GM18858 (cell line): ENCODE results near the gene PPP6R1.
A peak's percentile ranks its signal among the peaks of the same experiment; 100 is the strongest.

Experiments used
- ATAC-seq: cut with Tn5 transposase; IDR thresholded peaks from one replicate; pipeline ENCODE4 v1.9.1; 2021; ENCODE audit not compliant: unreplicated experiment

The PPP6R1 gene

GRCh38 chr19:55279770-55280643 lies 21.2 kb upstream of the PPP6R1 start, which contains the start of gene HSPBP1:
TSS of gene HSPBP1 (minus strand) at chr19:55280110. CDS start at chr19:55279608, 502 bp downstream.
- peak; percentile 31 for ATAC-seq

GRCh38 chr19:55279340-55279739 lies 20.5 kb upstream of the PPP6R1 start:
- ATAC-seq, result no peak

- no peak for ATAC-seq
Measured at GRCh38 chr19:55278391-55279135, 19.7 kb upstream of the PPP6R1 start.

GRCh38 chr19:55277494-55277893 lies 18.7 kb upstream of the PPP6R1 start:
- no peak for ATAC-seq

GRCh38 chr19:55276720-55277430 lies 18.1 kb upstream of the PPP6R1 start:
- no peak for ATAC-seq

- peak; percentile 66 for ATAC-seq
Measured at GRCh38 chr19:55275851-55276719, 17.3 kb upstream of the PPP6R1 start.

GRCh38 chr19:55273978-55274707 lies 15.3 kb upstream of the PPP6R1 start:
- ATAC-seq, result no peak

- ATAC-seq, result no peak
Measured at GRCh38 chr19:55272142-55272541, 13.3 kb upstream of the PPP6R1 start.

- ATAC-seq, result no peak
Measured at GRCh38 chr19:55270172-55270942, 11.5 kb upstream of the PPP6R1 start.

GRCh38 chr19:55269299-55269698 lies 10.5 kb upstream of the PPP6R1 start:
- ATAC-seq, result no peak

GRCh38 chr19:55266840-55267239 lies 8.0 kb upstream of the PPP6R1 start:
- ATAC-seq, result no peak

- no peak for ATAC-seq
Measured at GRCh38 chr19:55266404-55266803, 7.6 kb upstream of the PPP6R1 start.

GRCh38 chr19:55265723-55266386 lies 7.0 kb upstream of the PPP6R1 start:
- no peak for ATAC-seq

GRCh38 chr19:55265173-55265572 lies 6.4 kb upstream of the PPP6R1 start:
- ATAC-seq, result no peak

GRCh38 chr19:55264531-55264930 lies 5.7 kb upstream of the PPP6R1 start:
- ATAC-seq, result no peak

- ATAC-seq, result no peak
Measured at GRCh38 chr19:55262359-55262758, 3.5 kb upstream of the PPP6R1 start.

- no peak for ATAC-seq
Measured at GRCh38 chr19:55261671-55262126, 2.9 kb upstream of the PPP6R1 start.

GRCh38 chr19:55259540-55260210 lies 858 bp upstream of the PPP6R1 start:
- ATAC-seq, result no peak
